GM12878 (cell line): ENCODE data around the gene PRX. TPM values are rescaled to one million over a fixed set of nuclear protein-coding genes. Genes with fewer than 3 reads are reported as not detected.

Experiments
- CBX5 ChIP-seq: sonication (generic); IDR thresholded peaks from 2 replicates; pipeline ENCODE4 v1.6.1; 2016; ENCODE audit warnings: low read depth, moderate library complexity, mild to moderate bottlenecking, inconsistent platforms
- EGR1 ChIP-seq, 2 experiments: IDR thresholded peaks; 1 replicate in 1 of 2; 2 replicates in 1 of 2; pipeline ENCODE4 v1.6.1; 2011 to 2012; ENCODE audit warnings: low read depth in 2 of 2, low read length in 2 of 2, borderline replicate concordance in 1 of 2, mild to moderate bottlenecking in 1 of 2, moderate library complexity in 1 of 2
- FOXM1 ChIP-seq: IDR thresholded peaks from 2 replicates; pipeline ENCODE4 v1.6.1; 2012; ENCODE audit warnings: low read depth, mild to moderate bottlenecking, inconsistent platforms, low read length, moderate library complexity
- MEF2A ChIP-seq: IDR thresholded peaks from 2 replicates; pipeline ENCODE4 v1.6.1; 2011; ENCODE audit warnings: low read depth, mild to moderate bottlenecking, low read length, moderate library complexity; ENCODE audit not compliant: insufficient read depth
- MTA3 ChIP-seq: IDR thresholded peaks from 2 replicates; pipeline ENCODE4 v1.6.1; 2012; ENCODE audit warnings: low read length, inconsistent platforms, borderline replicate concordance
- MXI1 ChIP-seq: fragments of 150-350 bp; IDR thresholded peaks from 2 replicates; pipeline ENCODE4 v1.6.1; 2011; ENCODE audit warnings: low read depth, mild to moderate bottlenecking, inconsistent platforms, low read length, improper control_type of control experiment
- MYC ChIP-seq: IDR thresholded peaks from 2 replicates; pipeline ENCODE4 v1.6.1; 2011; ENCODE audit warnings: mild to moderate bottlenecking, low read length, moderate library complexity, inconsistent platforms; ENCODE audit not compliant: insufficient read depth, insufficient replicate concordance, insufficient read length, severe bottlenecking
- NFYB ChIP-seq: IDR thresholded peaks from 2 replicates; pipeline ENCODE4 v1.6.1; 2011; ENCODE audit warnings: low read depth, mild to moderate bottlenecking, low read length, improper control_type of control experiment, moderate library complexity; ENCODE audit not compliant: insufficient read depth
- NR2C2 ChIP-seq: IDR thresholded peaks from 2 replicates; pipeline ENCODE4 v1.6.1; 2011; ENCODE audit warnings: borderline replicate concordance, low read depth; ENCODE audit not compliant: control insufficient read depth, insufficient read length
- PAX5 ChIP-seq: IDR thresholded peaks from 2 replicates; pipeline ENCODE4 v1.6.1; 2011; ENCODE audit warnings: low read depth, low read length, borderline replicate concordance
- POLR2A ChIP-seq: IDR thresholded peaks from 2 replicates; pipeline ENCODE4 v1.6.1; 2011; ENCODE audit warnings: low read depth, mild to moderate bottlenecking, low read length
- POU2F2 ChIP-seq: IDR thresholded peaks from 3 replicates; pipeline ENCODE4 v1.6.1; 2011; ENCODE audit warnings: low read depth, mild to moderate bottlenecking, low read length, borderline replicate concordance
- RB1 ChIP-seq: fragments of 450-650 bp; formaldehyde crosslinking; IDR thresholded peaks from 2 replicates; pipeline ENCODE4 v1.6.1; 2017; ENCODE audit warnings: mild to moderate bottlenecking, borderline replicate concordance
- RELA ChIP-seq: fragments of 450-650 bp; IDR thresholded peaks from 2 replicates; pipeline ENCODE4 v1.8.0; 2014; ENCODE audit warnings: borderline replicate concordance; ENCODE audit not compliant: partially characterized antibody
- SMARCA5 ChIP-seq: fragments of 450-650 bp; IDR thresholded peaks from 2 replicates; pipeline ENCODE4 v1.6.1; 2017; ENCODE audit warnings: mild to moderate bottlenecking
- SP1 ChIP-seq: IDR thresholded peaks from one replicate; pipeline ENCODE4 v1.6.1; 2011; ENCODE audit warnings: low read depth, low read length
- SUPT20H ChIP-seq: IDR thresholded peaks from 2 replicates; pipeline ENCODE4 v1.6.1; 2011; ENCODE audit warnings: low read depth, mild to moderate bottlenecking, low read length, moderate library complexity, borderline replicate concordance; ENCODE audit not compliant: control insufficient read depth
- WRNIP1 ChIP-seq: IDR thresholded peaks from 2 replicates; pipeline ENCODE4 v1.6.1; 2011; ENCODE audit warnings: low read depth, low read length, improper control_type of control experiment, borderline replicate concordance
- ZNF384 ChIP-seq: IDR thresholded peaks from 2 replicates; pipeline ENCODE4 v1.6.1; 2012; ENCODE audit warnings: low read depth, mild to moderate bottlenecking, low read length, improper control_type of control experiment, borderline replicate concordance
- ZZZ3 ChIP-seq: IDR thresholded peaks from 2 replicates; pipeline ENCODE4 v1.6.1; 2011; ENCODE audit warnings: low read depth; ENCODE audit not compliant: control insufficient read depth, insufficient read length
- polyA plus RNA-seq, 11 experiments: library from polyadenylated mRNA; depleted of rRNA in 4 of 11; unstranded in 6 of 11; stranded (reverse) in 5 of 11; fragments of >200 nt; fragmentation: Nextera tagmentation in 4 of 11; fragmentation: Illumina TruSeq in 1 of 11; extraction: Ambion mirVana in 4 of 11; extraction: Trizol in 1 of 11; gene quantifications; 1 replicate in 1 of 11; 2 replicates in 10 of 11; pipeline versions ENCODE4 v1.2.1 to v1.2.3, GENCODE V29; 2011 to 2016; ENCODE audit warnings: inconsistent platforms in 2 of 11, missing spikeins in 2 of 11, low read depth in 1 of 11
- total RNA-seq, 4 experiments: library from RNA; depleted of rRNA in 3 of 4; stranded (reverse); fragments of >200 nt in 3 of 4; fragmentation: Illumina TruSeq in 1 of 4; extraction: Trizol in 1 of 4; gene quantifications; 2 replicates each; pipeline versions ENCODE4 v1.2.1 to v1.2.3, GENCODE V29; 2013 to 2021
- TF ChIP-seq, protein P1 (sequence below): fragments of 450-650 bp; IDR thresholded peaks from 2 replicates; pipeline ENCODE4 v1.6.1; 2017; ENCODE audit warnings: borderline replicate concordance
- TF ChIP-seq, protein P2 (sequence below): IDR thresholded peaks from 2 replicates; pipeline ENCODE4 v1.6.1; 2012; ENCODE audit warnings: low read depth, low read length, improper control_type of control experiment
- TF ChIP-seq, protein P3 (sequence below): fragments of 450-650 bp; IDR thresholded peaks from 2 replicates; pipeline ENCODE4 v1.6.1; 2018; ENCODE audit warnings: borderline replicate concordance, mild to moderate bottlenecking; ENCODE audit not compliant: partially characterized antibody
- TF ChIP-seq, protein P4 (sequence below): fragments of 450-650 bp; IDR thresholded peaks from 2 replicates; pipeline ENCODE4 v1.6.1; 2014; ENCODE audit warnings: mild to moderate bottlenecking

The PRX gene
- total and polyA plus RNA-seq, 10 of the 15 experiments (the other 5 are each of a cell fraction or from before 2014, with no cell fraction given) = 0.02 to 1.4 (median 0.54) TPM; not detected in 1

DNA sequence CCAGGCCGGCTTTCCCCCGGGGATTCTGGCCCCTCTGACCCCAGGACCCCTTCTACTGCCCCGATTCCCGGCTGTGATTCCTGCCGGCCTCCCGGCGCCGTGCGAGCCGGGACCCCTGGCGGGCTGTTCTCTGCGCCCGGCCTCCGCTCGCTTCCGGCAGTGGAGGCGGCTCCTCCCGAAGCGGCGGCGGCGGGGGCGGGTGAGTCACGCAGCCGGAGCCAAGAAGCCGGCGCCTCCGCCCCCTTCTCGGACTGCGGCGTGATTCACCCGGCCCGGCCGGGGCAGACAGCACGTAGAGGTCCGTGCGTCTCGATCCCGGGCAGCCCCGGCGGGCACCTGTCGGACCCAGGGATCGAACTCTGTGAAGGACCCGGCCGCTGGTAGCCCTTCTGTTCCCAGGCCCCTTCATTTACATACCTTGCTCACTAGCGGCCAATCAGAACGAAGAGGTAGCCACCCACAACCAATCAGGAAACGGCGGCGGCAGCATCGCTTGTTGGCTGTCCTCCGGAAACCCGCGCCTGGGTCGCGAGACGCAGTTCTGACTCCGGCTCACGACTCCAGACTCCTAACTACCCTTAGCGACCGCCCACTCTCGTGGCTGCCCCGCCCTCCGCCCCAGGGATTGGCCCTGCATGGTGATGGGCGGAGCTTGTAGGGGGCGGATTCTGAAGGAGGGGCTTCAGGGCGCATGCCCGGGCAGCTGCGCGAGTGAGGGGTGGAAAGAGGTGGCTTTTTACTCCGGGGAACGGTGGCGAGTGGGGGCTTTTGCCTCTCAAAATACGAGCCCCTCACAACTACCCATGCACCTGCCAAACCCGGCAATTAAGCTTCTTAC, 12.5 kb upstream of the PRX start, which contains the start of gene SERTAD1 (continued):
- TF ChIP-seq MEF2A (no peak), ZZZ3 (no peak), SUPT20H (no peak), MTA3 (no peak), SP1 (peak; percentile 90), POU2F2 (peak; percentile 97), MYC (peak; percentile 60), PAX5 (no peak), EGR1 (IDR thresholded peaks at IDR 0.05; ENCODE audit: borderline replicate concordance in 1 of 2, low read depth in 2 of 2, low read length in 2 of 2) (peak in 1 of 2 experiments; percentile 93; a peak in 2 of 3 replicates), RB1 (peak; percentile 54; the same call in 1 of the 2 replicates), MXI1 (peak; percentile 57; the same call in 1 of the 2 replicates), SMARCA5 (peak; percentile 91), FOXM1 (no peak; the same call in 1 of the 2 replicates), ZNF384 (no peak), POLR2A (peak; percentile 99), RELA (no peak), CBX5 (peak; percentile 68; the same call in 1 of the 2 replicates), NR2C2 (no peak), WRNIP1 (no peak), NFYB (peak; percentile 99)
- TF ChIP-seq, protein P1, sequence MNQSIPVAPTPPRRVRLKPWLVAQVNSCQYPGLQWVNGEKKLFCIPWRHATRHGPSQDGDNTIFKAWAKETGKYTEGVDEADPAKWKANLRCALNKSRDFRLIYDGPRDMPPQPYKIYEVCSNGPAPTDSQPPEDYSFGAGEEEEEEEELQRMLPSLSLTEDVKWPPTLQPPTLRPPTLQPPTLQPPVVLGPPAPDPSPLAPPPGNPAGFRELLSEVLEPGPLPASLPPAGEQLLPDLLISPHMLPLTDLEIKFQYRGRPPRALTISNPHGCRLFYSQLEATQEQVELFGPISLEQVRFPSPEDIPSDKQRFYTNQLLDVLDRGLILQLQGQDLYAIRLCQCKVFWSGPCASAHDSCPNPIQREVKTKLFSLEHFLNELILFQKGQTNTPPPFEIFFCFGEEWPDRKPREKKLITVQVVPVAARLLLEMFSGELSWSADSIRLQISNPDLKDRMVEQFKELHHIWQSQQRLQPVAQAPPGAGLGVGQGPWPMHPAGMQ = no peak
- TF ChIP-seq, protein P2, sequence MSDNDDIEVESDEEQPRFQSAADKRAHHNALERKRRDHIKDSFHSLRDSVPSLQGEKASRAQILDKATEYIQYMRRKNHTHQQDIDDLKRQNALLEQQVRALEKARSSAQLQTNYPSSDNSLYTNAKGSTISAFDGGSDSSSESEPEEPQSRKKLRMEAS = no peak
- TF ChIP-seq, protein P3, sequence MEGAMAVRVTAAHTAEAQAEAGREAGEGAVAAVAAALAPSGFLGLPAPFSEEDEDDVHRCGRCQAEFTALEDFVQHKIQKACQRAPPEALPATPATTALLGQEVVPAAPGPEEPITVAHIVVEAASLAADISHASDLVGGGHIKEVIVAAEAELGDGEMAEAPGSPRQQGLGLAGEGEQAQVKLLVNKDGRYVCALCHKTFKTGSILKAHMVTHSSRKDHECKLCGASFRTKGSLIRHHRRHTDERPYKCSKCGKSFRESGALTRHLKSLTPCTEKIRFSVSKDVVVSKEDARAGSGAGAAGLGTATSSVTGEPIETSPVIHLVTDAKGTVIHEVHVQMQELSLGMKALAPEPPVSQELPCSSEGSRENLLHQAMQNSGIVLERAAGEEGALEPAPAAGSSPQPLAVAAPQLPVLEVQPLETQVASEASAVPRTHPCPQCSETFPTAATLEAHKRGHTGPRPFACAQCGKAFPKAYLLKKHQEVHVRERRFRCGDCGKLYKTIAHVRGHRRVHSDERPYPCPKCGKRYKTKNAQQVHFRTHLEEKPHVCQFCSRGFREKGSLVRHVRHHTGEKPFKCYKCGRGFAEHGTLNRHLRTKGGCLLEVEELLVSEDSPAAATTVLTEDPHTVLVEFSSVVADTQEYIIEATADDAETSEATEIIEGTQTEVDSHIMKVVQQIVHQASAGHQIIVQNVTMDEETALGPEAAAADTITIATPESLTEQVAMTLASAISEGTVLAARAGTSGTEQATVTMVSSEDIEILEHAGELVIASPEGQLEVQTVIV = peak; percentile 20
- TF ChIP-seq, protein P4, sequence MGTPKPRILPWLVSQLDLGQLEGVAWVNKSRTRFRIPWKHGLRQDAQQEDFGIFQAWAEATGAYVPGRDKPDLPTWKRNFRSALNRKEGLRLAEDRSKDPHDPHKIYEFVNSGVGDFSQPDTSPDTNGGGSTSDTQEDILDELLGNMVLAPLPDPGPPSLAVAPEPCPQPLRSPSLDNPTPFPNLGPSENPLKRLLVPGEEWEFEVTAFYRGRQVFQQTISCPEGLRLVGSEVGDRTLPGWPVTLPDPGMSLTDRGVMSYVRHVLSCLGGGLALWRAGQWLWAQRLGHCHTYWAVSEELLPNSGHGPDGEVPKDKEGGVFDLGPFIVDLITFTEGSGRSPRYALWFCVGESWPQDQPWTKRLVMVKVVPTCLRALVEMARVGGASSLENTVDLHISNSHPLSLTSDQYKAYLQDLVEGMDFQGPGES = peak; percentile 81
